GM04503 (cell line): ENCODE results near the gene ANKRD12.
A peak's percentile ranks its signal among the peaks of the same experiment; 100 is the strongest.
"Not testable (repeated sequence)": the region's sequence is repeated elsewhere in the genome, so short reads cannot be mapped to it uniquely, and the experiment has no call there.

Experiments
- DNase-seq: peaks from one replicate; pipeline ENCODE4 v3.0.0-alpha.2; 2012; ENCODE audit warnings: low read depth

ANKRD12 gene

GRCh38 chr18:9136315-9137155 lies at the start of gene ANKRD12:
ANKRD12 (plus strand) TSS chr18:9136781; CDS start chr18:9182433, 45,652 bp downstream.
- DNase-seq: peak; percentile 78

- DNase-seq: no peak
These were observed 49.4 kb upstream of the ANKRD12 start for GRCh38 chr18:9087144-9087543.

- no peak for DNase-seq
These were observed 48.3 kb upstream of the ANKRD12 start for GRCh38 chr18:9088252-9088651.

GRCh38 chr18:9088727-9089126 lies 47.9 kb upstream of the ANKRD12 start:
- not testable (repeated sequence) for DNase-seq

- DNase-seq: no peak
These were observed 46.0 kb upstream of the ANKRD12 start for GRCh38 chr18:9090578-9090977.

- DNase-seq: no peak
These were observed 45.5 kb upstream of the ANKRD12 start for GRCh38 chr18:9091066-9091476.

GRCh38 chr18:9092665-9093064 lies 43.9 kb upstream of the ANKRD12 start:
- no peak for DNase-seq

- DNase-seq: not testable (repeated sequence)
These were observed 43.5 kb upstream of the ANKRD12 start for GRCh38 chr18:9093109-9093508.

- DNase-seq: no peak
These were observed 42.0 kb upstream of the ANKRD12 start for GRCh38 chr18:9094307-9095226.

- no peak for DNase-seq
These were observed 41.1 kb upstream of the ANKRD12 start for GRCh38 chr18:9095297-9096006.

- DNase-seq: no peak
These were observed 40.6 kb upstream of the ANKRD12 start for GRCh38 chr18:9096007-9096371.

- no peak for DNase-seq
These were observed 39.9 kb upstream of the ANKRD12 start for GRCh38 chr18:9096685-9097084.

- DNase-seq: no peak
These were observed 39.2 kb upstream of the ANKRD12 start for GRCh38 chr18:9097349-9097748.

GRCh38 chr18:9100796-9101195 lies 35.8 kb upstream of the ANKRD12 start:
- no peak for DNase-seq

- DNase-seq: peak; percentile 32
These were observed 34.7 kb upstream of the ANKRD12 start for GRCh38 chr18:9101730-9102507.

GRCh38 chr18:9102508-9103375 lies 33.8 kb upstream of the ANKRD12 start, which contains the start of gene NDUFV2:
NDUFV2 (plus strand) TSS chr18:9102699; CDS start chr18:9102744, 45 bp downstream.
- DNase-seq: peak; percentile 70

GRCh38 chr18:9103376-9103873 lies 33.2 kb upstream of the ANKRD12 start:
- DNase-seq: no peak

GRCh38 chr18:9104244-9104901 lies 32.2 kb upstream of the ANKRD12 start:
- DNase-seq: no peak

GRCh38 chr18:9105420-9105819 lies 31.2 kb upstream of the ANKRD12 start:
- no peak for DNase-seq

GRCh38 chr18:9106094-9106493 lies 30.5 kb upstream of the ANKRD12 start:
- no peak for DNase-seq
